T47D (cell line): ENCODE data around the gene SLC22A17.

Source experiments
- DNase-seq, 2 experiments: peaks; one replicate each; pipeline versions ENCODE4 v3.0.0 to v3.0.0-alpha.2; 2011 to 2012; ENCODE audit warnings: low read depth in 1 of 2, low spot score in 1 of 2
- JUND ChIP-seq: IDR thresholded peaks from 2 replicates; pipeline ENCODE4 v1.6.1; 2012; ENCODE audit warnings: low read depth
- in situ Hi-C: cut with HindIII; loops from 2 replicates; pipeline ENCODE4 v1.10.0; 2016; ENCODE audit warnings: low sequenced_read_pairs, low pct_unique_long_range_greater_than_20kb

Gene SLC22A17

DNA sequence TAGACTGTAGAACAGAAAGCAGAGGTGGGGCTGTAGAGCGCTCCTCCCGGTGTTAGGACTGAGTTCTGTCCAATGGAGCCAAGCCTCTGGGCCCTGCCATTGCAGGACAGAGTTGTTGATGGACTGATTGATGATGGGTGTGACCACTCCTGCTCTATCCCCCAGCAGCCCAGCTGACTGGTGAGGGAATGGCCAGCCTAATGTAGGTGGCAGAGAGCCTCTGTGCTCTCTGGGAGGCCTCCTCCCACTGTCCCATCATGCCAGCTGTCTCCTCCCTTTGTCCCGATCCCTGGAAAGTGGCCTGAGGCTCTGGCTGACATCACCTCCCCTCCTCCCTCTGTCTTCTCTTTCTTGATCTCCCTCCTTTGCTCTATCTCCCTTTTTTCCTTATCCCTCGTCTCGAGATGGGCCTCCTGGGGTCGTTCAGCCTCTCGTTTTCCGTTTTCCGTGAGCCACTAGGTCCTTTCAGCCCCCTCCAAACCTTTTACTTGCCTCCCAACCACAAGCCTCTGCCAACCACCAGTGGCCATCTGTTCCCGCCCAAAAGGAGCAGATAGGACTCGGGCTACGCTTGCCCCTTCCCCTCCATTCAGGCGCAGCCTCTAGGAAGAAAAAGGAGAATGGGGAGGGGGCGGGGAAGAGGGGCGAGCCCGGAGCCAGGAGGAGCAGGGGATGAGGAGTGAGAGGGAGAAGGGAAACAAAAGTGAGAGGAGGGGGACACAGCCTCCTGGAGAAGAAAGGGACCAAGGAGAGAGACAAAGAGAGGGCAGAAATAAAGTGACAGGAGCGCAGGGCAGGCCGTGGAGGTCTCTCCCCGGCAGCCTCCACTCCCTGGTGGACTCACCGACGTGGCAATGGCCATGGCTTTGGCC lies 11.7 kb upstream of the SLC22A17 start:
- peak; percentile 69 to 77 for DNase-seq
- no peak for TF ChIP-seq JUND
- in situ Hi-C loops = no loop called here

DNA sequence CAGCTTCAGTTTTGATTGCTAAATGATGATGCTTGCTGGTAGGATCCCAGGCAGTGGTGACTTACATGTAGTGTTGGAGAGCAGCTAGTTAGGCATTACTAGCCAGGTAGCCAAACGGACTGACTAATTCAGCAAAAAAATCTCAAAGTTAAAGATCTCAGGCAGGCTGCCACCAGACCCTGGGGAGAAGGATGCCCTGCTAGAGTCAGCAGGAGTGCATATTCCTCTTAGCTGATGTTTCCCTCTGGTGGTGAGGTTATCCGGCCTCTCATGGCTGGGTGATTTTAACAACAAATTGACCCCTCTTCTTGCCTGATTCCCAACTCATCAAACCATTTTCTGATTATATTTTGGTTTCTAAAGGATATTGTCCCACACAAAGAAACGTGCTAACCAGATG lies 9.5 kb upstream of the SLC22A17 start:
- in situ Hi-C loops = no loop called here
- DNase-seq = no peak
- no peak for TF ChIP-seq JUND

DNA sequence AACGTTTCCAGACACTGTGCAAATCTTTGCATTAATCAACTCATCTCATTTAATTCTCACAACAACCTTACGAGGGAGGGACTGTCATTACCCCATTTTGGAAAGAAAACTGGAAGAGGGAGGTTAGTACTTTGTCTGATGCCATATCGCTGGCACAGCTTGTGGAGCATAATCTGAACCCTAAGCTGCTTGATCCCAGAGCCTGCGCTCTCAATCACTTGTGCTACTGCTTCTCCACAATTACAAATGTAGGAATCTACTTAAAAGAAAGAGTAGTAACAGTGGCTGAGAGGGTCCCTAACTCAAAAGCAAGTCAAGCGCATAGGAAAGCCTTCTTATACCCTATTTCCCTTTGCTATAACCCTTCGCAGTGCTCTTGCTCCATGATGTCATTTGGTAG lies 9.1 kb upstream of the SLC22A17 start:
- in situ Hi-C loops = no loop called here
- DNase-seq = no peak
- TF ChIP-seq JUND = no peak

DNA sequence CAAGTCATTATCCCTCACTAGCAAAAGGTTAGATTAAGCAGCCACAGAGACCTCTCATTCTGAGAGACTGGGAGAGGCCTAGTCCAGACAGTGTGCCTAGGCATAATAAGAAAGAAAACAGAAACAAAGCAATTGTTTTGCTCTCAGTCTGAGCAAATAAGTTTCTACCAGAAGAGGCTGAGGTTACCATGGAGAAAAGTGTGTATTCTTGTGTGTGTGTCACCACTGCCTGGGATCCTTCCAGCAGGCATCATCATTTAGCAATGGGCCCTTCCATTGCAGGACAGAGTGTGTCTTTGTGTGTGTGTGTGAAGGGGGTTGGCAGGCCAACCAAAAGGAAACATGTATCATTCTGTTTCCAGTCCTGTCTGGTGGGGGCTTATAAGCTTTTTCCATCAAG lies 8.6 kb upstream of the SLC22A17 start:
- in situ Hi-C loops = no loop called here
- no peak for TF ChIP-seq JUND
- DNase-seq = no peak

DNA sequence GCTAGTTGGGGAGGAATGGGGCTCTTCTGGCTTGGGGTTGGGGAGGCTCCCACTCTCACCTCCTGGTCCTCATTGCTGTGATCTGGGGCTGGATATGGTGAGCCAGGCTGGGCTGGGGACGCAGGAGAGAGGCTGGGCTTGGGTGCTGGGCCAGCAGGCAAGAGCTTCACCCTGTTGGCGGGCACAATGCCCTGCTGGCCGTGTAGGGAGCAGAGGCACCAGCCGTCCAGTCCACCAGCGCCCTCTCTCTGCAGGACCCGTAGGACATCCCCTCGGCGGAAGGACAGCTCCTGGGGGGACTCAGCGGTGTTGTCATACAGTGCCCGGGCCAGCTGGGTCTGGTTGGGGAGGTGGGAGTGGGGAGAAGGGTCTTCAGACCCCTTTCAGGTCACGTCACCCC lies 7.8 kb upstream of the SLC22A17 start:
- no peak for DNase-seq
- TF ChIP-seq JUND = no peak
- in situ Hi-C loops = no loop called here

DNA sequence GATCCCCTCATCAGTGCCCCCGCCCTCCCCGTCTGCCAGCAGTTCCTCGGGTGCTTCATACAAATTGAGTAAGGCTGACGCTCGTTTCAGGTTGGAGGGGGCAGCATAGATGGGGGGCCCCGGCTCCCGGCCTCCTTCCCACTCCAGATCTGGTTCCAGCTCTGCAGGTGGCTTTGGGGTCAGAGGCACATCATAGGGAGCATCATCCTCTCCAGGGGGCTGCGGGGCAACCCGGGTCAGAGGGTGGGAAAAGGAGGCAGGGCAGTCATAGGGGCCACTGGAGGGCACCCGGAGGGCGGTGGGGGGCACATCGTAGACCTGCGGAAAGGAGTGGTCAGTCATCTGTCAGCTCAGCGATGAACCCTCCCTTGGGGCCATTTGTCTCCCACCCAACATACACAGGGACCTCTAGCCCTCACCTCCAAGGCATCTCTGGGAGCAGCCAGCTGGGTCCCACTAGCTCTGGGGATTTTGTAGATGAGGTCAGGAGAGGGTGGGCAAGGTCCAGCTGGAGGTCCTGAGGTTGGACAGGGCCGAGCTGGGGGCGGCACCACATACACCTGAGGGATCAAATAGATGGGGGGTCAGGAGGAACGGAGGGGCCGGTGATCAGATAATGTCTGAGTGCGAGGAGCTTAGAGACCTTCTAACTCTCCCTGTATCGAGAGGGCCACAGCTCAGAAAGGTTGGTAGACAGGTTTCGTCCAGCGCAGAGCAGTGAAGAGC lies 7.2 kb upstream of the SLC22A17 start:
- no peak for TF ChIP-seq JUND
- in situ Hi-C loops = no loop called here

DNA sequence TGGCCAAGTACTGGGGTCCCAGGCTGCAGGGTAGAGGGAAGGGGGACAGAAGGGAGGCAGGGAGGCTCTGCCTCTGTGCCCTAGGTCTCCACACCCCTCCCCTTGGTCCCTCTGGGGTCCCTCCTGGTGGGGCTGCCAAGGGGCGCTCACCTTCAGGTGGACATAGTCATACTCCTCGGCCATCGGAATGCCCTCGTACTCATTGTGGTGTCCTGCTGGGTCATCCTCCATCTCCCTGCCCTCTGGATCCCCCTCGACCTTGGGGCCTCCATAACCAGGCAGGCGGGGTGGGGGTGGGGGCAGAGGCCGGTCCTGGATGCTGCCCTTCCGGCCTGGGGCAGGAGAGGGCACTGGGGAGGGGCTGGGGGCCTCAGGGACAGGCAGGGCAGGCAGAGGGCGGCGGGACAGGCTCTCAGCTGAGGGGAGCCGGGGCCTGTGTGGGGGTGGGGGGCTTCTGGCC lies 6.5 kb upstream of the SLC22A17 start:
- no peak for TF ChIP-seq JUND
- in situ Hi-C loops = no loop called here
- no peak for DNase-seq

More for the DNA sequence above, 7.2 kb upstream of the SLC22A17 start:
- no peak for DNase-seq

DNA sequence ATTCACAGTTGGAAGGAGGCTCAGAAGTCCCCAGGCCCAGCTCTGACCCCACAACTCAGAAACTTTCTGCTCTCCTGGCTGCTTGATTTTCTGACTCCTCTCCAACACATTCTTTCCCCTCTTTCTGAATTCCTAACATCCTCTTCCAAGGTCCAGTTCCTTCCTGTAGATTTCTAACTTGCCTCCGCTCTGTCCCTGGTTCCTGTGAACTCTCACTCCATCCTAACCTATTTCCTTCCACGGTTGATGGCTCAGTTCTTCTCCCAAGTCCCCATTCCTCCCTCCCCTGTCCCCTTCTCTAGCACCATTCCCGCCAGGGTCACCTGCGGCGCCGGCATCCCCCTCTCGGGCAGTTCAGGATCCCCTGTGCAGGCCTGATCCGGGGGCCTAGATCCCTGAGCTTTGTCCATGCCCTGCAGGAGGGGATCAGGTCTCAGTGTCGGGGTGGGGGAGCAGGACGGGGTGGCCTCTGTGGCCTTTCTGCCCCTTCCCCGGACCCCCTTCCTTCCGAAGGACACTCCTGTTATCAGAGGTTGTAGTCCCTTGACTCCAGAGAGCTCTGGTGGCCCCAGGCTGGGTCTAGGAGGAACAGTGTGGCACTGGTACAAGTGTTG lies 6.0 kb upstream of the SLC22A17 start:
- in situ Hi-C loops = no loop called here
- DNase-seq = no peak
- no peak for TF ChIP-seq JUND

DNA sequence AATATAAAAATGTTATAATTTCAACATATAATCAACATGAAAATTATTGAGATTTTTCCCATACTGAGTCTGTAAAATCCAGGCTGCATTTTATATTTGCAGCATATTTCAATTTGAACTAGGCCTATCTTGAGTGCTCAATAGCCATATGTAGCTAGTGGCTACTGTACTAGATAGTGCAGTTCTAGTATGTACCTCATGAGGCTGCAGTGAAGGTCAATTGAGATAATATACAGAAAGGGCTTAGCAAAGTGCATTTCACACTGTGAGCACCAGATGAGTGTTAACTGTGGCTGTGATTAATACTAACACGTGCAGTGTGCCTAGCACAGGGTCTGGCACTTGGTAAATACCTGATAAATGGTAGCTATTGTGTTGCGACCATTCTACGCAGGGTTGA lies 5.4 kb upstream of the SLC22A17 start:
- DNase-seq = no peak
- no peak for TF ChIP-seq JUND
- in situ Hi-C loops = no loop called here

DNA sequence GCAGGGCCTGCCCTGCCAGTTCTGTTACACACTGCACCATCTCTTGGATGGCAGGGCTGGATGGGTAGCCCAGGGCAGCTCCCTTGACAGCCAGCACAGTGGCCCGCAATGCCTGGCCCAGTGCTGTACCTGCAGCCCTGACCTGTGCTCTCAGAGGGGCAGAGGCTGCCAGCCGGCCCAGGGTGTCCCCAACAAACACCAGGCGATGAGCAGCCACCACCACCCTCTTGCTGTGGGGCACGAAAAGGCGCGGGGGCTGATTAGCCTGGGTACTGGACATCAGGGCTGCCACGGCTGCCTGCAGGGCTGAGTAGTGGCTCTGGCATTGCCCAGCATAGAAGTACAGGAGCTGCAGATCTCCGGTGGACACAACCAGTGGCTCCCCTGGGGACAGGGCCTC lies 4.6 kb upstream of the SLC22A17 start:
- DNase-seq = no peak
- TF ChIP-seq JUND = no peak
- in situ Hi-C loops = no loop called here

DNA sequence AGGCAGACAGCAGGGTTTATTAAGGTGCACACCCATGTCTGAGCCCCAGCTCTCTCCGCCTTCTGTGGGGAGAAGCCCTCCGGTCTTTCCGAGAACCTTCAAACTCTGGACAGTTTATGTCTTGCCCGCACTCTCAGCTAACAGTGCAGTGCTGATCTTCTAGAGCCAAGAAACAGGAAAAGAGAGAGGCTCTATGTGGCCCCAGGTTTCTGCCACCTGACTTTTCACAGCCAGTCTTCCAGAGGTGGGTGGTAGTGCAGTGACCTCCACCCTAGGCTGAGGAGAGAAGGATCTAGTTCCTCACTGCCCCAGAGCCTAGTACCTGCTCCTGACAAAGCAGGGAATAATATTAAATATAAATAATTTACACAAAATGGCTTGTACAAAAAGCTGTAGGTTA lies 4.0 kb upstream of the SLC22A17 start:
- no peak for DNase-seq
- in situ Hi-C loops = no loop called here
- TF ChIP-seq JUND = no peak

DNA sequence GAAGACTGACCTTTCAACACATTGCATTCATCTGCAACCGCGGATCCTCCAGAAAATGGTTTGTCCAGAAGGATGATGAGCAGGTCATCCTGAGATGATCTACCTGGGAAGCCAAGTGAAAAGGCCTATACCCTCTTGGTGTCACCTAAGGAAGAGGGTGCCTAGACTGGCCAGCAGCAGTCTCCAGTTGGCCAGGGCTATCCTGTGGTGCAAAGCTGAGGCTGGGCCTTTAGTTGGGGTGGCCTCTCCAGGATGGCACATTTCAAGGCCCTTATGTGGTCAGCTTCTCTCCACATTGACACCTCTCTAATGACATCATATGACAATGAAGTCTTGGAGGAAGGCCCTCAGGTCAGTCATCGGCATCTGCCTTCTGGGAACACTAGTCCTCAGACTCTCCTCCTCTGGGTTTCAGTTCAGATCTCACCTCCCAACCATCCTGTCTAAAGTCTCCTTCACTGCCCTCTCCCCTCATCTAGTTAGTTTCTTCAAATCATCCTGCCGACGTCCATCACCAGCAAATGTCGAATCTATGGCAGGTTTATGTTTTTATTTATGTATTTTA lies 3.3 kb upstream of the SLC22A17 start:
- in situ Hi-C loops = no loop called here
- TF ChIP-seq JUND = no peak
- DNase-seq = no peak

DNA sequence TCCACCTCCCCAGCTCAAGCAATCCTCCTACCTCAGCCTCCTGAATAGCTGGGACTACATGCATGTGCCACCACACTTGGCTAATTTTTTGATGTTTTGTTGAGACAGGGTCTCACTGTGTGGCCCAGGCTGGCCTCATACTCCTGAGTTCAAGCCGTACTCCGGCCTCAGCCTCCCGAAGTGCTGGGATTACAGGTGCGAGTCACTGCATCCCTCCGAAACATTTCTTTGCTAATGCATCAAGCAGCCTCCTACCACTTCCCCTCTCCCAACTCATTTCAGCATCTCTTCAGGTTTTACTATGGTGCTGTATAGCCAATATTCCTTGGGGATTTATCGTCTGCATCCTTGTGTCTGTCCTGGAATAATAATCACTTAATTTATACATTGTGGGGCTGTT lies 2.3 kb upstream of the SLC22A17 start:
- in situ Hi-C loops = no loop called here
- no peak for DNase-seq
- TF ChIP-seq JUND = no peak
